ENCODE results near the gene KCNMA1. TPM values are rescaled to one million over a fixed set of nuclear protein-coding genes. Genes with fewer than 3 reads are reported as not detected.

KCNMA1 gene
- total and polyA plus RNA-seq, 9 of the 15 experiments (the other 6 are each of a cell fraction or from before 2014, with no cell fraction given), result 0.01 to 0.95 (median 0.15) TPM; not detected in 4

GRCh38 chr10:76945166-76945565, 692.4 kb downstream of the KCNMA1 start (continued):
- TF ChIP-seq NFYB (IDR thresholded peaks at IDR 0.05; ENCODE audit: extremely low read depth, insufficient read length) (no peak), CTBP1 (IDR thresholded peaks at IDR 0.05; ENCODE audit: borderline replicate concordance) (no peak)

DNA sequence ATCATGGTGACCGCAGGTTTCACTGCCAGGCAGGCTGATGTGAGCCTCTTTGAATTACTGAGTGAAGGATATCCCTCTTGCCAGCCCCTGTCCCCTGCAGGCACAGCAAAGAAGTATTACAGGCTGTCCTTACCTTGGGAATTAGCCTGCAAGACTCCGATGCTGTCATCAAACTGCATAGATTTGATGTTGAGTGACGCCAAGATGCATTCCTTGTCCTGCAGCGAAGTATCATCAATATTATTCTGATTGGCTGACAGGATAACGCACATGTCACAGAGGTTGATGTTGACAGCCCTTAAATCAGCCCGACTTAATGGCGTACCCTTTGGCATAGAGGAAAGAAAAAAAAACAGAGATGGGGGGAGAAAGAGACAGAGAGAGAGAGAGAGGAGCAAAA, 693.0 kb downstream of the KCNMA1 start:
- intact Hi-C loops (cut with micrococcal nuclease) (no loop called here), in situ Hi-C loops (cut with MboI) (no loop called here)
- H2AFZ ChIP-seq (ENCODE audit: low read depth, low read length), result no peak overlapping the region
- no TSS peak for BruUV-seq (replicated peaks)
- POLR2A ChIA-PET, result no interaction called here
- H3K27ac ChIP-seq (ENCODE audit: extremely low read depth, low read depth, low read length), result no peak overlapping the region
- no peak overlapping the region for H3K9ac ChIP-seq (ENCODE audit: insufficient read depth in 1 of 2, low read depth in 2 of 2, low read length in 2 of 2)
- TF ChIP-seq ZNF668 (CRISPR knock-in tag; IDR thresholded peaks at IDR 0.05), result no peak
- no peak for TF ChIP-seq HDAC3 (IDR thresholded peaks at IDR 0.05; ENCODE audit: borderline replicate concordance, partially characterized antibody)
- no peaks in the 10 kb centered on the region for H3K36me3 ChIP-seq (ENCODE audit: control insufficient read depth, insufficient read depth, low read length)
- no peak for FAIRE-seq
- no peaks in the 10 kb centered on the region for H4K20me1 ChIP-seq (replicated peaks; ENCODE audit: control insufficient read depth, insufficient read depth, low read length)
- no peaks in the 10 kb centered on the region; a peak in 1 of 5 replicates for H3K27me3 ChIP-seq (ENCODE audit: control insufficient read depth in 2 of 2, insufficient read depth in 2 of 2, low read length in 2 of 2)
- no peak for DNase-seq (ENCODE audit: extremely low read depth in 1 of 4, low spot score in 3 of 4)
- H3K4me2 ChIP-seq (ENCODE audit: insufficient read depth, low read length), result no peak overlapping the region
- H3K4me1 ChIP-seq (replicated peaks in 1 of 2; ENCODE audit: control insufficient read depth in 2 of 2, insufficient read depth in 2 of 2, low read length in 2 of 2), result no peaks in the 10 kb centered on the region
- no peak overlapping the region for H3K4me3 ChIP-seq
- no peak for ATAC-seq
- H3K79me2 ChIP-seq (ENCODE audit: control insufficient read depth, insufficient read depth, low read length), result no peaks in the 10 kb centered on the region
- under 1% methylated on average over 7 of the region's 7 CpGs for WGBS (ENCODE audit: insufficient coverage, low coverage, missing lambda C conversion rate)
- H3K9me1 ChIP-seq (ENCODE audit: control insufficient read depth, insufficient read depth, low read length), result no peaks in the 10 kb centered on the region
- no peaks in the 10 kb centered on the region for H3K9me3 ChIP-seq (replicated peaks; ENCODE audit: control insufficient read depth, insufficient read depth, low read depth, low read length)
- CTCF ChIA-PET (ENCODE audit: low intra/inter-chr PET ratio), result no interaction called here
